D341Med (cell line): ENCODE results near the gene MAP3K3.

Experiments used
- DNase-seq: peaks from one replicate; pipeline ENCODE4 v3.0.0; 2012; ENCODE audit warnings: low spot score

Gene MAP3K3

DNA sequence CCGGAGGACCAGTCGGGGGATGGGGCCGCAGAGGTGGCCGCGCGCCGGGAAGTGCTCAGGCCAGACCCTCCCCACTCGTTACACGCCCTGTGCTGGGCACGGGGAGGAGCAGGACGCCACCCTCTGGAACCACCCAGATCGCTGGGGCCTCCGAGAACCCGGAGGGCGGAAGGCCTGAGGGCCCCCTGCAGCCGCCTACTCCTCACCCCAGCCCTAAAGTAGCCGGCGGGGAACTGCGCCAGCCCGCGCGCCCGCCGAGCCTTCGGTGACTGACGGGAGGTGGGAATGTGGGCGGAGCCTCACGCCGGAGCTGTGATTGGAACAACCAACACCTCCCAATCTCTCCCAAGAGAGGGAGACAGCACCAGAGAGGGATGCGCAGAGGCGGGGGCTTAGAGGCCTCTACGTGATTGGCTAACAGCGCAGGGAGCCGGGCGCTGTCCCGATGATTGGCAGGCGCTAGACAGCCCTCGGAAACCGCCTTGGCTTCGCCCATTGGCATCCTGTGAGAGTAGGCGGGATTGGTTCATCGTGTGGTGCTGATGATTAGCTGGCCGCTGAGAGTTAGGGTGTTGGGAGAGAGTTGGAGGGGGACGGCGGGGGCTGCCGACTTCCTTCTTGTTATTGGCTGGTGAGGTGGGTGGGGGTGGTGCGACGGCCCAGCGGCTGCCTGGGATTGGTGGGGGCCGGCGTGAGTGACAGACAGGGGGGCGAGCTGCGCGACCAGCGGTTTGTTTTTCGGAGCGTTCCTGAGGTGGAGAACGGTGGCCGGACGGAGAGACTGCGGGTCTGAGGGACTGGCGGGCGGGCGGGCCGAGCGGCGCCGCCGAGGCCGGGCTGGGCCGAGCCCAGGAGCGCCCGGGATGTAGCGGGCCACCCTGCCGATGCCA is at the start of gene MAP3K3:
Gene MAP3K3 (plus strand): TSS at position 734 of the 890 bp plus-strand sequence. CDS start 343 bp downstream, outside the sequence.
- peak; percentile 100 for DNase-seq

DNA sequence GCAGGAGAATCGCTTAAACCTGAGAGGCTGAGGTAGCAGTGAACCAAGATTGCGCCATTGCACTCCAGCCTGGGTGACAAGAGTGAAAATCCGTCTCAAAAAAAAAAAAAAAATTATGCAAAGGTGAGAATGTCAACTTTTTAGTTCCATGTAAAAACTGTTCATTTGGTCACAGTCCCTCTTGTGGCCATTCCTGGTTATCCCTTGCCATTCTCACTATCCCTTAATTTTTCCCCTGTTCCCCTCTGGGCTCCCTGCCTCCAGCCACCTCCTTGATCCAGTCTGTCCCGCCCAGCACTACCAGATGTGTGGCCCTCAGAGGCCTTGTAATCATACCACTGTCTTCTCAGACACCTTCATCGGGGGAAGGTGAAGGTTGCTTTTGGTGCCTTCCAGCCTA is 48.6 kb upstream of the MAP3K3 start:
- DNase-seq, result peak; percentile 73

DNA sequence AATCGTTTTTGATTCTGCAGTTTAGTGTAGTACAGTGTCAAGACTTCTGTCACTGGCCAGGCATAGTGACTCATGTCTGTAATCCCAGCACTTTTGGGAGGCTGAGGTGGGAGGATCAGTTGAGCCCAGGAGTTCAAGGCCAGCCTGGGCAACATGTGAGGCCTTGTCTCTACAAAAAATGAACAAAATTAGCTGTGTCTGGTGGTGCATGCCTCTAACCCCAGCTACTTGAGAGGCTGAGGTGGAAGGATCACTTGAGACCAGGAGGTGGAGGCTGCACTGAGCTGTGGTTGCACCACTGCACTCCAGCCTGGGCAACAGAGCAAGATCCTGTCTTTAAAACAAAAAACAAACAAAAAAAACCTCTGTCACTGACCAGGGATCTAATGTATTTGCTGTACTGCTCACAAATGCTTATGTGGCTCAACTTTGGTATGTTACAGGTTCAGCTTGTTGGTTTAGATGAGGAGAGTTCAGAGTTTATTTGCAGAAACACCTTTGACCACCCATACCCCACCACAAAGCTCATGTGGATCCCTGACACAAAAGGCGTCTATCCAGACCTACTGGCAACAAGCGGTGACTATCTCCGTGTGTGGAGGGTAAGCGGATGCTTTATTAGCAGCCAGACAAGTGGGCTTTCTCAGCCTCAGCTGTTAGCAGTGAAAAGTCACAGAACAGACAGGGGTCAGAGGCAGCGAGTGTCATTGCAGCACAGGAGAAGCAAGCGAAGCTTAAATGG is 44.0 kb upstream of the MAP3K3 start:
- DNase-seq, result no peak

DNA sequence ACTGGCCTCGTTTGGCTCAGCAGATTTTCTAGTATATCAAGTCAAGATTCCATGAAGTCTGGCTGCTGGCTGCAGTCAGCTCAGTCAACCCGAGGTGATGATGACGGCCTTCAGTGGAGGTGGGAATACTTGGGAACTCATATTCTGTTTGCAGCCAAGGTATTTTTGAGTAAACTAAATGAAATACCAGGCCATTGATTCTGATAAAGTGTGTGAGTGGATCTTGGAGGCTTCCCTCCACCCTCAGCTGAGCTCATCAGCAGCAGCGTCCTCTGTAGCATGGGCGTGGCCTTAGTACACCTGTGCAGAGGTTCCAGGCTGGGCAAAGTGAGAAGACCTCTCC is 43.5 kb upstream of the MAP3K3 start:
- DNase-seq, result no peak

DNA sequence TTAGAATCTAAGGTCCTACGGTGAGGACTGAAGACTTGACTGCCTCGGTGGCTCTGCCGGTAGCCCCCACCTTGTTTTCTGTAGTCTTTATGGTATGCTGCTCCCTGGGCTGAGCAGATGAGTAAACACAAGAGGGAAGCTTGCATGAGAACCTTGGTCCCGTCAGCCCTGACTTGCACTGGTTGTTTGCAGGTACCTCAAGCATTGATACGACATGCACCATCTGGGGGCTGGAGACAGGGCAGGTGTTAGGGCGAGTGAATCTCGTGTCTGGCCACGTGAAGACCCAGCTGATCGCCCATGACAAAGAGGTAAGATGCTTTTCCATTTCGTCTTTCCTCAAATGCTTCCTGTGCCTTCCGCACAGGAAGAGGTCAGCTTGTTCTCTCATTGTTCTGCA is 42.6 kb upstream of the MAP3K3 start:
- no peak for DNase-seq

DNA sequence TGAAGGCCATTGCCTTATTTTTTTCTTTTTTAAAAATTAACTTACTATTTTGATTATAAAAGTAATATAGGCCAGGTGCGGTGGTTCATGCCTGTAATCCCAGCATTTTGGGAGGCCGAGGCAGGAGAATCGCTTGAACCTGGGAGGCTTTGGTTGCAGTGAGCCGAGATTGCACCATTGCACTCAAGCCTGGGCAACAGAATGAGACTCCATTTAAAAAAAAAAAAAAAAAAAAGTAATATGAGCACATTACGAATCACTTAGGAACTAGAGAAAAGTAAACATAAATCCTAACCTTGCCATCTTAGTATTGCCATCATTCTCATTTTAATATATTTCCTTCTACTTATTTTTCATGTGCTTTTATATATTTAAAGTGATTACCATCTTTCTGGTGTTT is 34.4 kb upstream of the MAP3K3 start:
- no peak for DNase-seq

DNA sequence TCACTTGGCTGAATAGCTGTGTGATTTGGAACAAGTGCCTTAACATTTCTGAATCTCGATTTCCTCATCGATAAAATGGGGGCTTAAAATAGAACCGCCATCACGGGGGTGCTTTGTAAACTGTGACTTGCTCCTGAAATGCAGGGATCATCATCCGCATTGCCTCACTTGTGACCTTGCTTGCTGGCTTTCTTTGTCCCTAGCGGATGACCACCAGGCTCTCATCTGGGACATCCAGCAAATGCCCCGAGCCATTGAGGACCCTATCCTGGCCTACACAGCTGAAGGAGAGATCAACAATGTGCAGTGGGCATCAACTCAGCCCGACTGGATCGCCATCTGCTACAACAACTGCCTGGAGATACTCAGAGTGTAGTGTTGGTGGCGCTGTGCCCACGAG is 33.4 kb upstream of the MAP3K3 start:
- DNase-seq, result no peak

DNA sequence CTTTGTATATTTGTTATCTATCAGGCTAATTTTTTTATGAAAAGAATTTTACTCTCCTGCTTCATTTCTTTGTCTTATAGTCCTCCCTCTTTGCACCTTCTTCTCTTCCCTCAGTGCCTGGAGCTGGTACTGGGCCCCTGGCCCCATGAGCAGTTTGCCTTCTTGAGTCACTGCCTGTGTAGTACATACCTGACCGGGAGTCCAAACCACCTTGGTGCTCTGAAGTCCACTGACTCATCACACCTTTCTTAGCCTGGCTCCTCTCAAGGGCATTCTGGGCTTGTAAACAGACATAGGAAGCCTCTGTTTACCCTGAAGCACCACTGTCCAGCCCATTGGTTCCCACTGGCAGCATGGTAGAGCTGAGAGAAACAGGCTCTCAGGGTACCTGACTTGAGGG is 32.6 kb upstream of the MAP3K3 start:
- DNase-seq, result no peak

DNA sequence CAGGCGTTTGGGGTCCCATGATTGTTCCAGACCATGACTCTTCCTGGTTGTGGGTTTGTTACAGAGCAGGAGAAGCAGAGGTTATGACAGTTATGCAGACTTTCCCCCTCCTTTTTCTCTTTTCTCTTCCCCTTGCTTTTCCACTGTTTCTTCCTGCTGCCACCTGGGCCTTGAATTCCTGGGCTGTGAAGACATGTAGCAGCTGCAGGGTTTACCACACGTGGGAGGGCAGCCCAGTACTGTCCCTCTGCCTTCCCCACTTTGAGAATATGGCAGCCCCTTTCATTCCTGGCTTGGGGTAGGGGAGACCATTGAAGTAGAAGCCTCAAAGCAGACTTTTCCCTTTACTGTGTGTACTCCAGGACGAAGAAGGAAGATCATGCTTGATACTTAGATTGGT is 29.4 kb upstream of the MAP3K3 start:
- no peak for DNase-seq

DNA sequence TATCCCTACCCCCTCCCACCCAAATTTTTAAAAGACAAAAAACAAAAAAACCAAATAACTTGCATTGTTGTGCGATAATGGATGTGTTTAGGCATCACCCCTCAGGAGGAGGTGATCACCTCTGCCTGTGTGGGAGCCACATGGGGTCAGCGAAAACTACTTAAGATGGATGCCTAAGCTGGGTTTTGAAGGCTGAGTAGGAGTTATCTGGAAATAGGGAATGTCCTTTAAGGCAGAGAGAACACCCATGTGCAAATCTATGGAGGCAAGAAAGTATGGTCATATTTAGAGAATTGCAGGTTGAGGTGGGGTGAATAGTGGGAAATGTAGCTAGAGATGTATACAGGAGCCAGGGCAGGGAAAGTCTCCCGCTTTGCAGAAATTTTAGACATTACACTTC is 27.1 kb upstream of the MAP3K3 start:
- no peak for DNase-seq

DNA sequence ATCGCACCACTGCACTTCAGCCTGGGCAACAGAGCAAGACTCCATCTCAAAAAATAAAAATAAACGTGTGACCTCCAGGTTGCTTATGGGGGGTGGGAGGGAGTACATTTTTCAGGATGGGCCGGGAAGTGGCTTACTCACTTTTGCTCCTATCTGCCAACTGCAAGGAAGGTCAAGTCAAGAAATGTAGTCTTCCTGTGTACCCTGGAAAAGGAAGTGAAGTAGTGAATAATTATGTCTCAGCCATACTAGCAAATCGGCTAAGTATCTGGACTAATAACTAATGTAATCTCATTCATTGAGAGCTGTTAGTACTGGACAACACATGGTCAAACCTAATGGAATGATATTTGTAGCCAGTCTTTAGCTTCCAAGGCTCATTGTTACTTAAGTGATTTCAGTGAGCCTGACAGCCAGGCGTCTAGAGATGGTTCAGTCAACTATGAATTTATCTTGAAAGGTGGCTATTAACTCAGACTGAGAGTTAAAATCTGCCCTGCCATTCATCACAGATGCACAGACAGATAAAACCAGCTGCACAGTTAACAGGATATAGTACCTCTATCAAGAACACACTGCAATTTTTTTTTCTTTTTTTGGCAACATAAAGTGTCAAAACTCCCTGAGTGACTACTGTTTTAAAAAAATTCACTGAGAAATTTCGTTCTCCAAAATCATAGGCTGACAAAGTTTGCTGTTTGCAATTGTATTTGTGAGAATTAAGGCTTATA is 25.2 kb upstream of the MAP3K3 start:
- DNase-seq, result no peak

DNA sequence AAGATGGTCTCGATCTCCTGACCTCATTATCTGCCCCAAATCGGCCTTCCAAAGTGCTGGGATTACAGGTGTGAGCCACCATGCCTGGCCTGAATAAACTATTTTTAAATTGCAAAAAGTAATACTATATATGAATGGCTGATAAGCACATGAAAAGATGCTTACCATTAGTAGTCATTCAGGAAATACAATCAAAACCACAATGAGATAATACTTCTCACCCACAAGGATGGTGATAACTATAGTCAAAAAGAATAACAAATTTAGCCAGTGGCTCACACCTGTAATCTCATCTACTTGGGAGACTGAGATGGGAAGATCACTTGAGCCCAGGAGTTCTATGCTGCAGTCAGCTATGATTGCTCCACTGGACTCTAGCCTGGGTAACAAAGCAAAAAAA is 23.9 kb upstream of the MAP3K3 start:
- no peak for DNase-seq

DNA sequence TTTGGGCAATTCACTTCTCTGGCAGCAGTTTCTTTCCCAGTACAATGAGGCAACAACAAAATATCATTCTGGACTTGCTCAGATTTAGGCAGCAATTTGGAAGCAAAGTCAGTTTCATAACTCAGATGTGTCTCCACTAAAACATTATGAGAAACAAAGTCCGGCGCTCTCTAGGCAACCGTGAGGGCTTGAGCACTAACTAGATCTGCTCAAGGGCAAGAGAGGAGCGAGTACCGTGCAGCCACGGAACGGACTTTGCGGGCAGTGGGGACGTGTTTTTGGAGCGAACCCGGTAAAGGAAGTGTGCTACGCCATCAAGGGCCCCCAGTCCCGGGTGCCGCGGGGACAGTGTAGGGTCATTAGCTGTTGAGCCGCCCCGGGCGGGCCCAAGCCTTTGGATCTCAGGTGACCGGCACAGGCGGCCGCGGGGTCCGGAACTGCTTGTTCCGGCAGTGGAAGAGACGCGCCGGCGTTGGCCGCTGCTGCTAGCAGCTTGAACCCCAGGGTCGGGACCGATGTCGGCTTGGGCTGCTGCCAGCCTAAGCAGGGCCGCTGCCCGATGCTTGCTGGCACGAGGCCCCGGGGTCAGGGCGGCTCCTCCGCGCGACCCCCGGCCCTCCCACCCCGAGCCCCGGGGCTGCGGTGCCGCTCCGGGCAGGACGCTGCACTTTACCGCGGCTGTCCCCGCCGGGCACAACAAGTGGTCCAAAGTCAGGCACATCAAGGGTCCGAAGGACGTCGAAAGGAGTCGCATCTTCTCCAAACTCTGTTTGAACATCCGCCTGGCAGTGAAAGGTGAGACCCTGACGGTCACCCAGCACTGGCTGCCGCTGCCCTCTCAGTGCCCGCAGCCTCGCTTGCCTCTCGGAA is 21.4 kb upstream of the MAP3K3 start, which contains the start of gene TACO1:
Gene TACO1 (plus strand): TSS at position 327 of the 870 bp plus-strand sequence. CDS start 189 bp downstream, at position 516.
- peak; percentile 95 for DNase-seq

DNA sequence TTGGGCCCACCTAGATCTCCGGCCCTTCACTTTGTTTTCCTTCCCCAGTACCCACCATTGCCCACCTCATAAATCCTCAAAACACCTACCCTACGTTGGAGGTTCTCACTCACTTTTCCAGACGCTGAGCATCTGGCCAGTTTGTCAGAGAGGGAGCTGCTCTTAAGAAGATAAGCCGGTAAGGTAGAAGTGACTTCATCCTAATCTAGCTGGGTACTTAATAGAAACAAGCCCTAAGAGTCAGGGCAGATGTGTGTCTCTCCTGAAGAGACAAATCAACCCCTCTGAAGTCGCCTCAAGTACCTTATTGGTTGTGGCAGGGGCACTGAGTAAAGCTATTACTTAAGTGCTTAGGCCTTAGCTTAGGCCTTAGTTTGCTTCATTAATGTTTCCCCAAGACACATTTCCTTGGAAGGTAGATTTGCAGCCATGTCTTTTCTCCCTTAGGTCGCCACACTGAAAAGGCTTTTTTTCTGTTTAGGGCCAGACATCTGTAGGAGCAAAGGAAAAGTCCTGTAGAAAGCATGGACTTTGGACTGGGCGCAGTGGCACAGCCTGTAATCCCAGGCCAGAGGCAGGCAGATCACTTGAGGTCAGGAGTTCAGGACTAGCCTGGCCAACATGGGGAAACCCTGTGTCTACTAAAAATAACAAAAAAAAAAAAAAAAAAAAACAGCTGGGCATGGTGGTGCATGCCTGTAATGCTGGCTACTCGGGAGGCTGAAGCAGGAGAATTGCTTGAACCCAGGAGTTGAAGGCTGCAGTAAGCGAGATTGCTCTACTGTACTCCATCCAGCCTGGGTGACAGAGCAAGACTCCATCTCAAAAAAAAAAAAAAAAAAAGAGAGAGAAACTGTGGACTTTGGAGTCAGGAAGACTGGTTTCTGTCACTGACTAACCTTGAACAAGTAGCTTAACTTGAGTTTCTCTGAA is 20.5 kb upstream of the MAP3K3 start:
- peak; percentile 73 for DNase-seq

DNA sequence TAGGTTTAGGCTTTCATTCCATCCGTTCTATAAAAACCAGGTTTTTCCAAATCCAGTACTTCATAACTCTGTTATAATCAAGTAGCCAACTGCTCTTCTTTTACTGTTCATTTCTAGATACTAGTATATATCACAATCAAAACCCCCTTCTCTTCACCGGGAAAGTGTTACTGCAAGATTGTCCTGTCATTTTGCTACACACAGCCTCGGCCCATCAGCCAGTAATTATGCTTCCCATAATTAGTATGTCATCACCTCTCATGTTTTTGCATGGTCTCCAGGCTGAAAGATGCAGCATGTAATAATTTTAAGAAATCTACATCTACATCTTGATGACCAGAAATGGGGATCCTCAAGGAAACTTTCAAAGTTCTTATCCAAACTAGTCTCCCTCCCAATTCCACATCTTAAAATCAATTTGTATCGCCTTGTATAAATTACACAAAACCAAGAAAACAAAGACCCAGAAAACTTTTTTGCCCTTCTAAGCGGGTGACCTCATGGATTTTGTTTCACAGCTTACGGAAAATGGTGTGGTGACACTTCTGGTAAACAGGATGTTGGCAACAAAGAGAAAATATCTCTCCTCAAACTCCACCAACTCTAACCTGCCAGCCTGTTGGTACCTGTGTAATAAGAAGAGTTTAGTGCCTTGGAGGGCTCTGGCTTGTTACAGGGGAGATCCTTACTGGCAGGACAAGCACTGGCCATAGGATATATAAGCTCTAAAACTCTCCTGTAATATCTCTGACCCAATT is 12.2 kb upstream of the MAP3K3 start:
- no peak for DNase-seq

DNA sequence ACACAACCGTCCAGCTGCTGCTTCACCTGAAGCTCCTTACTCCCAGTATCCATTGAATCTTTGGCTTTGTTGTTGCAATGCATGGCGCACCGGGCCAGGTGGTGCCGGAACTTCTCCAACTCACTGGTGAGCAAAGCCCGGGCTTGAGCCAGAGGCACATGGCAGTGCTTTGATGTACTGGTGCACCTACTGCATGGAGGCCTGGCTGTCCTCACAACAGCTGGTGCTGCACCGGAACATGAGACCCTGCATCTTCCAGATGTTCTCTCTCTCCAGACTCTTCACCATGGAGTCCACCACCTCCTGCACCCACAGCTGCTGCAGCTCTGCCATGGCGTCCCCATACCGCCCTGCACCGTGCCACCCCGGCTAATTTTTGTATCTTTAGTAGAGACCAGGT is 11.4 kb upstream of the MAP3K3 start:
- no peak for DNase-seq

DNA sequence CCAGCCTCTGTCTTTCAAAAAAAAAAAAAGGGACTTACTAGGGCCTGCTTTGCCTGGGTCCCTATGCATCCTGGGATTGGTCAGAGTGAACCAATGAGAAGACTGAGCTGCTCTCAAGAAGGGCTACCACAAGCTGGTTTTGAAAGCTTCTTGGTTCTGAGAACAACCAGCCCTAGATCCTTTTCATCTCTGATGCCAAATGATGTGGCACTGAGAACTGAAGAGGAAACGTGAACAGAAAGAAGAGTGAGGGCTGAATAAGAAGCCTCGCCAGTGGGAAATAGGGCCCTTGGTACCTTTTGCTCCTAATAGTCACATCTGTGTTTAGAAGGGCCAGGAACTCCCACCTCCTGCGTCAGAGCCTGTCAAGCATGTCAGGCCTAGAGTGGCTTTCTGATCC is 10.9 kb upstream of the MAP3K3 start:
- DNase-seq, result no peak

DNA sequence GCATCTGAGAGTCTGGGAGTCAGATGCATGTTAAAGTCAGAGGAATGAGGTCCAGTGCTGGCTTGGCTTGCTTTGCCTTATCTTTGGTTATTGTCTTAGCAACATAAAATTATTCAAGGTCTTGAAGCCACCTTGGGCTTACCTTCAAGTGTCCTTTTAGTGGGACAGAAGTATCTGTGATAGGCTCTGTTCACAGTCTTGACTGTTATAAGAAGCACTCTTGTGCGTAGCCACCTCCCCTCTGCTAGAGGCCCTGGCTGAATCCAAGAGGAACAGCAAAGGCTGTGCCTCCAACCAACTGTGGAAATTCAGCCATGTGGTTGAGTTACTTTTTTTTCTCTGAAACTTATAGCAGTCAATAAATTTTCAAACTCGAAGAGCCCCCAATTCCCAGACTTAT is 8.6 kb upstream of the MAP3K3 start:
- no peak for DNase-seq

DNA sequence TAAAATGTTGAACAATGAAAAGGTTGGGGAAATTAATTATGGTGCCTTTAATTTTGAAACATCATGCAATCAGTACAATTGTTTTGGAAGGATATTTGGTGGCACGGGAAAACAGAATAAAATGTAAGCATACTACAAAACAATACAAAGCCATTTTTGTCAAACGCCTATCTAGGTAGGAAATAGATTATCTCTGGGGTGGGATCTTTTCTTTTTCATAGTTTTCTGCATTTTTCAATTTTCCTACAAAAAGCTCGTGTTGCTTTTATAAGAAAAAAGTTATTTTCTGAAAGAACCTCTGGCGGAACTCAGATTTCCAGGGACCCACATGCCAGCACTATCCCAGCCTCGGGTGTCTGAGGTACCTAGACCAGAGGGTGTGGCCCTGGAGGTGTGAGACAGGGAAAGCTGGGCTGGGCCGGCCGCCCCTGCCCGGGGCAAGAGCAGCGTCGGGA is 961 bp upstream of the MAP3K3 start:
- no peak for DNase-seq
